HFFc6 (cell line): ENCODE measurements around the gene SCO2. TPM values are rescaled to one million over a fixed set of nuclear protein-coding genes. Genes with fewer than 3 reads are reported as not detected.

ENCODE experiments used
- DNase-seq: peaks from one replicate; pipeline ENCODE4 v3.0.0-alpha.2; 2018
- H3K27ac Mint-ChIP-seq: 2 replicates; pipeline ENCODE4 v1.8.0; 2020; ENCODE audit warnings: mild to moderate bottlenecking, mixed read lengths
- H3K27me3 Mint-ChIP-seq: 2 replicates; pipeline ENCODE4 v1.8.0; 2021; ENCODE audit warnings: mild to moderate bottlenecking, moderate library complexity, mixed read lengths; ENCODE audit not compliant: insufficient read depth
- H3K36me3 Mint-ChIP-seq: 2 replicates; pipeline ENCODE4 v1.8.0; 2021; ENCODE audit warnings: low read depth, mixed read lengths
- H3K4me1 Mint-ChIP-seq: 2 replicates; pipeline ENCODE4 v1.8.0; 2020; ENCODE audit warnings: low read depth, mixed read lengths
- H3K4me3 Mint-ChIP-seq: 2 replicates; pipeline ENCODE4 v1.8.0; 2020; ENCODE audit warnings: mild to moderate bottlenecking, moderate library complexity, mixed read lengths
- H3K9me3 Mint-ChIP-seq: 2 replicates; pipeline ENCODE4 v1.8.0; 2020; ENCODE audit warnings: mild to moderate bottlenecking, mixed read lengths
- total RNA-seq, 6 experiments: library from RNA; stranded (reverse); fragmentation: NEBNext Ultra II Directional; extraction: Animal tissue kit (Norgen Biotek cat#: 25700); gene quantifications; 2 replicates in 1 of 6; 3 replicates in 5 of 6; pipeline ENCODE4 v1.2.3, GENCODE V29; 2021
- TF ChIP-seq, protein P1 (sequence below): fragments of 200-600 bp; sonication (generic); IDR thresholded peaks from 2 replicates; pipeline ENCODE4 v1.5.0; 2021; ENCODE audit warnings: antibody characterized with exemption, mild to moderate bottlenecking

The SCO2 gene
- total RNA-seq, 6 experiments from 2014 or later = 2.7 to 11.1 (median 9.7) TPM

GRCh38 chr22:50564289-50564688 is 38.9 kb upstream of the SCO2 start:
- TF ChIP-seq, protein P1, sequence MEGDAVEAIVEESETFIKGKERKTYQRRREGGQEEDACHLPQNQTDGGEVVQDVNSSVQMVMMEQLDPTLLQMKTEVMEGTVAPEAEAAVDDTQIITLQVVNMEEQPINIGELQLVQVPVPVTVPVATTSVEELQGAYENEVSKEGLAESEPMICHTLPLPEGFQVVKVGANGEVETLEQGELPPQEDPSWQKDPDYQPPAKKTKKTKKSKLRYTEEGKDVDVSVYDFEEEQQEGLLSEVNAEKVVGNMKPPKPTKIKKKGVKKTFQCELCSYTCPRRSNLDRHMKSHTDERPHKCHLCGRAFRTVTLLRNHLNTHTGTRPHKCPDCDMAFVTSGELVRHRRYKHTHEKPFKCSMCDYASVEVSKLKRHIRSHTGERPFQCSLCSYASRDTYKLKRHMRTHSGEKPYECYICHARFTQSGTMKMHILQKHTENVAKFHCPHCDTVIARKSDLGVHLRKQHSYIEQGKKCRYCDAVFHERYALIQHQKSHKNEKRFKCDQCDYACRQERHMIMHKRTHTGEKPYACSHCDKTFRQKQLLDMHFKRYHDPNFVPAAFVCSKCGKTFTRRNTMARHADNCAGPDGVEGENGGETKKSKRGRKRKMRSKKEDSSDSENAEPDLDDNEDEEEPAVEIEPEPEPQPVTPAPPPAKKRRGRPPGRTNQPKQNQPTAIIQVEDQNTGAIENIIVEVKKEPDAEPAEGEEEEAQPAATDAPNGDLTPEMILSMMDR = no peak
- no peak for DNase-seq
- Mint-ChIP-seq H3K27me3 (peaks cover 21% of the 10 kb centered on the region), H3K4me1 (peaks cover 9% of the 10 kb centered on the region), H3K27ac (no peak overlapping the region), H3K9me3 (no peaks in the 10 kb centered on the region), H3K4me3 (no peak overlapping the region), H3K36me3 (no peaks in the 10 kb centered on the region)

GRCh38 chr22:50563413-50564160 is 38.2 kb upstream of the SCO2 start:
- Mint-ChIP-seq H3K4me3 (peak overlapping the region; percentile 88), H3K9me3 (no peaks in the 10 kb centered on the region), H3K36me3 (no peaks in the 10 kb centered on the region), H3K27ac (no peak overlapping the region), H3K27me3 (peaks cover 21% of the 10 kb centered on the region), H3K4me1 (peaks cover 9% of the 10 kb centered on the region)
- DNase-seq = no peak
- TF ChIP-seq, protein P1 = no peak

DNA sequence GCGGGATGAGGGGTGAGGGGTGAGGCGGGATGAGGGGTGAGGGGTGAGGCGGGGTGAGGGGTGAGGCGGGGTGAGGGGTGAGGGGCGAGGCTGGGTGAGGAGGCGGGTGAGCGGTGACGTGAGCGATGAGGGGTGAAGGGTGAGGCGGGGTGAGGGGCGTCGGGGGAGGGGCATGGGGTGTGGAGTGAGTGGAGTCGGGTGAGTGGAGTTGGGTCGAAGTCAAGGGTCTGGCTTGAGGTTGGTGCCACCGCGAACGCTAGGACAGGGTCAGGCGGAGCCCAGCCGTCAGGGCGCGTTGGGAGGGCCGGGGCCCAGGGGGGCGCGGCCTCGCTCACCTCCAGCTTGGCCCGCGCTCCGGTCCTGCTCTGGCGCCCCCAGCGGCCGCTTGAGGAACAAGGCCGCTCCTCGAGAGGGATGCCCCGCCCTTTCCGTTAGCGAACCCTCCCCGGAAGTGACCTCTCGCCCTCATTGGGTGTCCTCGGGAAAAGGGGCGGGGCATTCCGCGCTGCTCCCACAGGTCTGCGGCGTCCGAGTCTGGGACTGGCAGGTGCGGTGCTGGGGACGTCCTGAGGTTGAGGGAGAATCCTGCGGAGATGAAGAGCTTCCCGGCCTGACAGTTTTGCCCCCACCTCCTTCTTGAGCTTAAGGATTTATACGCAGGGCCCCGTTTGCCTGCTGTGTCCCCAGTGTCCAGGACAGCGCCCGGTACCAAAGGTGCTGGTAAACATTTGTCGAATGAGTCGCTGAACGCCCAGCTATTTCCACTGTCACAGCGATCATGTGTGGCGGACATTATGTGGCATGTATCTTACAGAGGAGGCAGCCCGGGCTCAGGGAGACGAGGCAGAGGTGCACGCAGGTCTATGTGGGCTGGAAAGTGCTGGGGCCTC is 37.4 kb upstream of the SCO2 start, which contains the start of gene SYCE3:
Gene SYCE3, minus strand, starts transcription at position 397 of the 890 bp plus-strand sequence. CDS start 6,514 bp downstream, outside the sequence.
- TF ChIP-seq, protein P1 = peak; percentile 94
- H3K9me3 Mint-ChIP-seq = no peaks in the 10 kb centered on the region

DNA sequence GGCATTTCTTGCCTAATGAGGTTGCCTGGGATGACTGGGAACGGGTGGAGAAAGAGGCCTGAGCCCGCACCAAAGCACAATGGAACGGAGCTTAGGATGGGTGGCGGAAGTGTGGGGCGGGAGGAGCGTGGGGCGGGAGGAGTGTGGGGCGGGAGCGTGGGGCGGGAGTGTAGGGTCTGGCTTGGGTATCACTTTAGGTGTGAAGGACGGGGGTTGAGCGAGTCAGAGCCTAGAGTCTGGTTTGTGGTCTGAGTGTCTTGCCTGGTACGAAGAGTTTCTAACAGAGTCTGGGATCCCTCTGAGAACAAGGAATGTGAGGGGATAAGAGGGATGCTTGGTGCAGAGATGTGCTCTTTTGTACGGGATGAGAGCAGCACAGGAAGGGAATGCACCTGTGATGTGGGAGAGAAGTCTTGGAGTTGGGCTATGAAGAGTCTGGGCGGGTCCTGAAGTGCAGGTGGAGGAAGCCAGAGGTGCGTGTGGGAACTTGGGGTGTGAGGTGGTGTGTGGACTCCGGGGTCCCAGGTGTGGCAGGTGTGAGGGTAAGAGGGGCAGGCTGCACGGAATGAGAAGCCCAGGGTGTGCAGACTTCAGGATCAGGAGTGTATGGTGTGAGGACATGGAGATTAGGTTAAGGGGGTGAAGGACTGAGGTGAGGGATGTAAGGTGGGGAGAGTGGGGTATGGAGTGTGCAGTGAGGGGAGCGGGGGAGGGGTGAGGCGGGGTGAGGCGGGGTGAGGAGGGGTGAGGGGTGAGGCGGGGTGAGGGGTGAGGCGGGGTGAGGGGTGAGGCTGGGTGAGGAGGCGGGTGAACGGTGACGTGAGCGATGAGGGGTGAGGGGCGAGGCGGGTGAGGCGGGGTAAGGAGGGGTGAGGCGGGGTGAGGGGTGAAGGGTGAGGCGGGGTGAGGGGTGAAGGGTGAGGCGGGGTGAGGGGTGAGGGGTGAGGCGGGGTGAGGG is 36.3 kb upstream of the SCO2 start:
- Mint-ChIP-seq H3K27me3 (peaks cover 21% of the 10 kb centered on the region), H3K36me3 (no peaks in the 10 kb centered on the region), H3K27ac (no peak overlapping the region), H3K9me3 (no peaks in the 10 kb centered on the region), H3K4me3 (no peak overlapping the region), H3K4me1 (peaks cover 9% of the 10 kb centered on the region)
- TF ChIP-seq, protein P1 = no peak
- DNase-seq = no peak

More for the DNA sequence above, 37.4 kb upstream of the SCO2 start, which contains the start of gene SYCE3:
- Mint-ChIP-seq H3K27me3 (peaks cover 21% of the 10 kb centered on the region), H3K4me1 (peaks cover 9% of the 10 kb centered on the region), H3K27ac (no peak within 1 kb of the TSS), H3K4me3 (peak within 1 kb of the TSS; percentile 88), H3K36me3 (no peaks in the 10 kb centered on the region)
- peak; percentile 77 for DNase-seq

GRCh38 chr22:50560034-50560433 is 34.6 kb upstream of the SCO2 start:
- TF ChIP-seq, protein P1 = no peak
- H3K27me3 Mint-ChIP-seq = peaks cover 24% of the 10 kb centered on the region
- H3K4me1 Mint-ChIP-seq = peaks cover 9% of the 10 kb centered on the region
- H3K4me3 Mint-ChIP-seq = no peak overlapping the region
- H3K9me3 Mint-ChIP-seq = no peaks in the 10 kb centered on the region
- H3K36me3 Mint-ChIP-seq = no peaks in the 10 kb centered on the region
- DNase-seq = no peak
- no peak overlapping the region for H3K27ac Mint-ChIP-seq
